ENCODE results near the gene MOCS3. TPM values are rescaled to one million over a fixed set of nuclear protein-coding genes. Genes with fewer than 3 reads are reported as not detected.

MOCS3 gene
- total and polyA plus RNA-seq, 2 of the 13 experiments (the other 11 are each of a cell fraction or from before 2014, with no cell fraction given): 3.7 to 8.4 TPM

DNA sequence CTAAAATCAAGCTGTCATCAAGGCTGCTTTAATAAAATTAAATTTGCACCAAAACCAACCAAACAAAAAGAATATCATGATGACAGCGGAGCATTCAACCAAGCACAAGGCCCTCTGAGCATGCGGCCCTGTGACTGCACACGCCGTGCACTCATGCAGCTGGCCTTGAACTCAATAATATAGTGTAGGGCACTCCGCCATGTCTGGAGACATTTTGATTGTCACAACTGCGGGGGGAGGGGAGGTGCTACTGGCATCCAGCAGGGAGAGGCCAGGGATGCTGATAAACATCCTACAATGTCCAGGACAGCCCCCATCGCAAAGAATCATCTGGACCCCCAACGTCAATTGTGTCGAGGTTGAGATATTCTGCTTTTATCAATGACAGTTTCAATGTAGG lies 9.7 kb downstream of the MOCS3 start (continued):
- TF ChIP-seq SRSF1 (optimal IDR thresholded peaks at IDR 0.05; ENCODE audit: low read depth, low read length) (no peak), ARID2 (CRISPR knock-in tag; IDR thresholded peaks at IDR 0.05; ENCODE audit: borderline replicate concordance) (no peak)

DNA sequence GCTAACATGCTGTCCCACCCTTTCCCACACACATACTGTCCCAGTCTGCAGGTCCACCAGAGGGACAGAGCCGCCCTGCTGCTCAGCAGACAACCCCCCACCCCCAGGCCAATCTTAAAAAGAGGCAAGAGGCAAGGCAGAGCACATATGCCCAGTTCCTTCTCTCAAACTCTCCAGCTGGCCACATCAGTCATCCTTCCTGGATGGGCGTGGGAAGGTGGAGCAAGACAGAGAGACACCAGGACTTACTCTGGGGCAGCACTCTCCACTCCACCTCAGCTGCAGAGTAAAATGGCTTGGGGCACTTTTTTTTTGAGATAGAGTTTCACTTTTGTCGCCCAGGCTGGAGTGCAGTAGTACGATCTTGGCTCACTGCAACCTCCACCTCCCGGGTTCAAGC lies 10.8 kb downstream of the MOCS3 start:
- Histone ChIP-seq H4K20me1 (ENCODE audit: insufficient read depth, low read length) (no peaks in the 10 kb centered on the region), H3K27me3 (ENCODE audit: control insufficient read depth in 1 of 2, insufficient read depth in 2 of 2, low read length in 2 of 2) (peaks cover 7 to 46% of the 10 kb centered on the region in 2 experiments; a peak in 4 of 5 replicates), H3K27ac (ENCODE audit: extremely low read length, insufficient read depth, low read length) (no peak overlapping the region), H3K79me2 (ENCODE audit: insufficient read depth, low read length) (no peaks in the 10 kb centered on the region), H3K9me3 (ENCODE audit: low read length) (no peaks in the 10 kb centered on the region), H3K4me1 (ENCODE audit: insufficient read depth, low read length) (no peaks in the 10 kb centered on the region), H3K36me3 (replicated peaks in 1 of 2; ENCODE audit: control insufficient read depth in 1 of 2, insufficient read depth in 2 of 2, low read length in 2 of 2) (no peaks in the 10 kb centered on the region), H2AFZ (ENCODE audit: low read length) (no peak overlapping the region), H3K4me2 (ENCODE audit: low read depth, low read length) (no peak overlapping the region), H3K9ac (ENCODE audit: insufficient read depth, low read depth, low read length) (no peak overlapping the region), H3K4me3 (replicated peaks in 1 of 3; ENCODE audit: insufficient read depth in 1 of 3, low read depth in 2 of 3, low read length in 3 of 3) (no peak overlapping the region)
- BruUV-seq (replicated peaks): no TSS peak
- DNase-seq (ENCODE audit: low spot score) (no peak), FAIRE-seq (no peak), ATAC-seq (no peak)
- WGBS (ENCODE audit: low lambda C conversion rate): 47% methylated on average over 5 of the region's 5 CpGs
- ChIA-PET POLR2A (interaction anchor here (3.2 kb wide), 1 partner anchor 11 kb away, joined by 16 read pairs; the partner anchor contains the start of genes DPM1 and MOCS3), CTCF (ENCODE audit: low intra/inter-chr PET ratio, low total read pairs) (no interaction called here)
- in situ Hi-C loops (cut with HindIII; ENCODE audit: extremely low pct_ligation_motif_present, low pct_unique_long_range_greater_than_20kb): no loop called here
- intact Hi-C loops (cut with micrococcal nuclease; ENCODE audit: unreplicated experiment): no loop called here
- no peak for TF ChIP-seq JARID2 (CRISPR knock-in tag; IDR thresholded peaks at IDR 0.05; ENCODE audit: insufficient replicate concordance)
- TF ChIP-seq, protein P1, sequence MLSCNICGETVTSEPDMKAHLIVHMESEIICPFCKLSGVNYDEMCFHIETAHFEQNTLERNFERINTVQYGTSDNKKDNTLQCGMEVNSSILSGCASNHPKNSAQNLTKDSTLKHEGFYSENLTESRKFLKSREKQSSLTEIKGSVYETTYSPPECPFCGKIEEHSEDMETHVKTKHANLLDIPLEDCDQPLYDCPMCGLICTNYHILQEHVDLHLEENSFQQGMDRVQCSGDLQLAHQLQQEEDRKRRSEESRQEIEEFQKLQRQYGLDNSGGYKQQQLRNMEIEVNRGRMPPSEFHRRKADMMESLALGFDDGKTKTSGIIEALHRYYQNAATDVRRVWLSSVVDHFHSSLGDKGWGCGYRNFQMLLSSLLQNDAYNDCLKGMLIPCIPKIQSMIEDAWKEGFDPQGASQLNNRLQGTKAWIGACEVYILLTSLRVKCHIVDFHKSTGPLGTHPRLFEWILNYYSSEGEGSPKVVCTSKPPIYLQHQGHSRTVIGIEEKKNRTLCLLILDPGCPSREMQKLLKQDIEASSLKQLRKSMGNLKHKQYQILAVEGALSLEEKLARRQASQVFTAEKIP (CRISPR knock-in tag; IDR thresholded peaks at IDR 0.05; ENCODE audit: borderline replicate concordance): no peak
- TF ChIP-seq, protein P2, sequence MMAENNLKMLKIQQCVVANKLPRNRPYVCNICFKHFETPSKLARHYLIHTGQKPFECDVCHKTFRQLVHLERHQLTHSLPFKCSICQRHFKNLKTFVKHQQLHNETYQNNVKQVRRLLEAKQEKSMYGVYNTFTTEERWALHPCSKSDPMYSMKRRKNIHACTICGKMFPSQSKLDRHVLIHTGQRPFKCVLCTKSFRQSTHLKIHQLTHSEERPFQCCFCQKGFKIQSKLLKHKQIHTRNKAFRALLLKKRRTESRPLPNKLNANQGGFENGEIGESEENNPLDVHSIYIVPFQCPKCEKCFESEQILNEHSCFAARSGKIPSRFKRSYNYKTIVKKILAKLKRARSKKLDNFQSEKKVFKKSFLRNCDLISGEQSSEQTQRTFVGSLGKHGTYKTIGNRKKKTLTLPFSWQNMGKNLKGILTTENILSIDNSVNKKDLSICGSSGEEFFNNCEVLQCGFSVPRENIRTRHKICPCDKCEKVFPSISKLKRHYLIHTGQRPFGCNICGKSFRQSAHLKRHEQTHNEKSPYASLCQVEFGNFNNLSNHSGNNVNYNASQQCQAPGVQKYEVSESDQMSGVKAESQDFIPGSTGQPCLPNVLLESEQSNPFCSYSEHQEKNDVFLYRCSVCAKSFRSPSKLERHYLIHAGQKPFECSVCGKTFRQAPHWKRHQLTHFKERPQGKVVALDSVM (CRISPR knock-in tag; IDR thresholded peaks at IDR 0.05): no peak
- TF ChIP-seq, protein P3, sequence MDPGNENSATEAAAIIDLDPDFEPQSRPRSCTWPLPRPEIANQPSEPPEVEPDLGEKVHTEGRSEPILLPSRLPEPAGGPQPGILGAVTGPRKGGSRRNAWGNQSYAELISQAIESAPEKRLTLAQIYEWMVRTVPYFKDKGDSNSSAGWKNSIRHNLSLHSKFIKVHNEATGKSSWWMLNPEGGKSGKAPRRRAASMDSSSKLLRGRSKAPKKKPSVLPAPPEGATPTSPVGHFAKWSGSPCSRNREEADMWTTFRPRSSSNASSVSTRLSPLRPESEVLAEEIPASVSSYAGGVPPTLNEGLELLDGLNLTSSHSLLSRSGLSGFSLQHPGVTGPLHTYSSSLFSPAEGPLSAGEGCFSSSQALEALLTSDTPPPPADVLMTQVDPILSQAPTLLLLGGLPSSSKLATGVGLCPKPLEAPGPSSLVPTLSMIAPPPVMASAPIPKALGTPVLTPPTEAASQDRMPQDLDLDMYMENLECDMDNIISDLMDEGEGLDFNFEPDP (CRISPR knock-in tag; conservative IDR thresholded peaks at IDR 0.05): no peak
- TF ChIP-seq ZNF335 (CRISPR knock-in tag; IDR thresholded peaks at IDR 0.05): no peak
- TF ChIP-seq NFRKB (IDR thresholded peaks at IDR 0.05): no peak
- no peak for TF ChIP-seq SP5 (CRISPR knock-in tag; IDR thresholded peaks at IDR 0.05; ENCODE audit: borderline replicate concordance, low read depth)
- TF ChIP-seq, protein P4, sequence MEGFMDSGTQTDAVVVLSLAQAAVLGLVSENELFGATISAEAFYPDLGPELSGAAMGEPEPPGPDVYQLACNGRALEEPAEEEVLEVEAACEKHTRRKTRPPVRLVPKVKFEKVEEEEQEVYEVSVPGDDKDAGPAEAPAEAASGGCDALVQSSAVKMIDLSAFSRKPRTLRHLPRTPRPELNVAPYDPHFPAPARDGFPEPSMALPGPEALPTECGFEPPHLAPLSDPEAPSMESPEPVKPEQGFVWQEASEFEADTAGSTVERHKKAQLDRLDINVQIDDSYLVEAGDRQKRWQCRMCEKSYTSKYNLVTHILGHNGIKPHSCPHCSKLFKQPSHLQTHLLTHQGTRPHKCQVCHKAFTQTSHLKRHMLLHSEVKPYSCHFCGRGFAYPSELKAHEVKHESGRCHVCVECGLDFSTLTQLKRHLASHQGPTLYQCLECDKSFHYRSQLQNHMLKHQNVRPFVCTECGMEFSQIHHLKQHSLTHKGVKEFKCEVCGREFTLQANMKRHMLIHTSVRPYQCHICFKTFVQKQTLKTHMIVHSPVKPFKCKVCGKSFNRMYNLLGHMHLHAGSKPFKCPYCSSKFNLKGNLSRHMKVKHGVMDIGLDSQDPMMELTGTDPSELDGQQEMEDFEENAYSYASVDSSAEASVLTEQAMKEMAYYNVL (CRISPR knock-in tag; IDR thresholded peaks at IDR 0.05; ENCODE audit: borderline replicate concordance): no peak

All from HepG2 (cell line).